Aorta (tissue), 5 donors: ENCODE measurements around the gene TEC. TPM values are rescaled to one million over a fixed set of nuclear protein-coding genes. Genes with fewer than 3 reads are reported as not detected.

Source experiments
- ATAC-seq: fragments of 200-7000 bp; cut with Tn5 transposase; one replicate; pipeline ENCODE4 v1.9.1; 2022; ENCODE audit warnings: moderate library complexity; ENCODE audit not compliant: low FRiP score
- DNase-seq, 2 donors: peaks; one replicate each; pipeline ENCODE4 v3.0.0-alpha.2; 2020
- H3K27ac ChIP-seq, 2 donors: one replicate each; pipeline ENCODE4 v1.5.1; 2013; ENCODE audit warnings: low read length in 2 of 2, mild to moderate bottlenecking in 2 of 2, moderate library complexity in 2 of 2, control low read depth in 1 of 2, inconsistent platforms in 1 of 2, low read depth in 1 of 2
- H3K27me3 ChIP-seq, 2 donors: one replicate each; pipeline ENCODE4 v1.6.1; 2013; ENCODE audit warnings: control low read depth in 1 of 2, low read length in 1 of 2, mild to moderate bottlenecking in 1 of 2, moderate library complexity in 1 of 2; ENCODE audit not compliant: insufficient read depth in 2 of 2, control insufficient read depth in 1 of 2
- H3K36me3 ChIP-seq, 2 donors: one replicate each; pipeline ENCODE4 v1.6.1; 2013; ENCODE audit warnings: control low read depth in 1 of 2, low read length in 1 of 2, mild to moderate bottlenecking in 1 of 2; ENCODE audit not compliant: insufficient read depth in 2 of 2, control insufficient read depth in 1 of 2
- H3K4me1 ChIP-seq, 2 donors: one replicate each; pipeline ENCODE4 v1.6.1; 2013; ENCODE audit warnings: low read length in 2 of 2, control low read depth in 1 of 2, mild to moderate bottlenecking in 1 of 2, moderate library complexity in 1 of 2; ENCODE audit not compliant: insufficient read depth in 2 of 2, control insufficient read depth in 1 of 2
- H3K4me3 ChIP-seq, 2 donors: one replicate each; pipeline ENCODE4 v1.5.1; 2013; ENCODE audit warnings: low read length in 2 of 2, control low read depth in 1 of 2, mild to moderate bottlenecking in 1 of 2
- H3K9me3 ChIP-seq: one replicate; pipeline ENCODE4 v1.6.1; 2013; ENCODE audit warnings: mild to moderate bottlenecking, low read length; ENCODE audit not compliant: control insufficient read depth
- WGBS, 2 donors: extraction: QIAGEN DNeasy Blood & Tissue Kit; methylation state at CpG; one replicate each; pipeline ENCODE4 v1.1.7; 2013; 5-methylcytosine and 5-hydroxymethylcytosine counted together
- intact Hi-C, 2 donors: fragments of 100-400 bp; cut with DNase I; formaldehyde crosslinking; loops; one replicate each; pipeline versions ENCODE4 v1.14.2 to v1.15.0; 2022
- polyA plus RNA-seq, 2 donors: library from polyadenylated mRNA; stranded (reverse); fragments of 200-250 nt; gene quantifications; one replicate each; pipeline ENCODE4 v1.2.3, GENCODE V29; 2013
- total RNA-seq, 2 donors: library from RNA; stranded (reverse); fragmentation: NEBNext Ultra II Directional; extraction: Animal tissue kit (Norgen Biotek cat#: 25700); gene quantifications; one replicate each; pipeline ENCODE4 v1.2.1, GENCODE V29; 2021
- donor health status: healthy with polysubstance abuse.
- donor health status: Bipolar disorder and iron deficiency.
- donor health status: DM: no; HTN: no; CAD: no.
- donor health status: DM: no; HTN: no; CAD: no.
- donor health status: DM: yes; HTN: yes; CAD: no.

The TEC gene
- total and polyA plus RNA-seq, 4 donors: 2.2 to 9.3 (median 4.0) TPM

DNA sequence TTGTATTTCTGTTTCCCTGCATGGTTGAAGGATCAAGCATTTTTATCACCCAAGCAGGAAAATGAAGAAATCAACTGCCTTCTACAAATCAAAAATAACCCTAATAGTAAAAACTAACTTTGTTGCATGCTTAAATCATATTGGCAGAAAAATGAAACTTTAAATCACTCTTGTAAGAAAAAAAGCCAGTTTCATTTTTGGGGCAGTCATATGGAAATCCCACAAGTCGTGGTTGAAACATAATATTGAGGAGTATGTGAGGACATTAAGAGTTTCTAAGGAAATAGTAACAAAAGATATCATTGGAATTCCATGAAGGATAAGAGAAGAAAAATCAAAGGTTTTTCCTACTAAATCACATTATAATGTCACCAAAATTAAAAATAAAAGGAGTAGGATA lies 8.4 kb downstream of the TEC start:
- ATAC-seq: no peak
- no peak for DNase-seq
- intact Hi-C loops: no loop called here
- no peaks in the 10 kb centered on the region for H3K27me3 ChIP-seq
- no peaks in the 10 kb centered on the region for H3K9me3 ChIP-seq
- H3K4me1 ChIP-seq: no peaks in the 10 kb centered on the region
- no peak overlapping the region for H3K27ac ChIP-seq
- 17 to 34% methylated on average over 1 of the region's 1 CpG for WGBS, 2 donors
- no peaks in the 10 kb centered on the region for H3K36me3 ChIP-seq
- no peak overlapping the region for H3K4me3 ChIP-seq

- 88 to 90% methylated on average over 1 of the region's 1 CpG for WGBS, 2 donors
- ATAC-seq (no peak), DNase-seq (no peak)
- Histone ChIP-seq H3K27me3 (no peaks in the 10 kb centered on the region), H3K4me1 (no peaks in the 10 kb centered on the region), H3K27ac (no peak overlapping the region), H3K9me3 (no peaks in the 10 kb centered on the region), H3K4me3 (no peak overlapping the region), H3K36me3 (no peaks in the 10 kb centered on the region)
- intact Hi-C loops: no loop called here
Measured at GRCh38 chr4:48259748-48260147, 9.9 kb downstream of the TEC start.

DNA sequence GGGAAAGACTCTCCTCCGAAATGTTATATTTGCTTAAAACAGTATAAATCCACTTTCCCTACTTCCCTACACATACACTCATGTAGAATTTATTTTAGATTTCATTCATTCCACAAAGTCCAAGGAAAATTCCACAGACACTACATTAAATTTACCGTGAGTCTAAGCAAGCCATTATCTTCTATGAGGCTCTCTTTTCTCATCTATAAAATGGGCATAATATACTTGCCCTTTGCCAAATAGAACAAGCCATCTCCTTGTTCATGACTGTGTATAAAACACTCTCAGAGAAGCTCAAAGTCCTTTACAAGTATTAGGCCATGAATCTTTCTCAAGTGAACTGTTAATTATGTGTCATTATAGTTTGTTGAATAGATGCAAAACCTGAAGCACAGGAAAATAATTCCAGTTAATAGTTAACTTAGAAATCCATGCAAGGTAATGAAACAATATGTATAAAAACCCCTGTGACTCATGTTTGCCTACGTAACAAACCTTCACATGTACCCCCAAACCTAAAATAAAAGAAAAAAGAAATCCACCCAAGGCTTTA lies 10.7 kb downstream of the TEC start:
- no peak for DNase-seq
- Histone ChIP-seq H3K27ac (no peak overlapping the region), H3K36me3 (no peaks in the 10 kb centered on the region), H3K4me3 (no peak overlapping the region), H3K4me1 (no peaks in the 10 kb centered on the region), H3K27me3 (no peaks in the 10 kb centered on the region), H3K9me3 (no peaks in the 10 kb centered on the region)
- intact Hi-C loops: no loop called here
- 90% methylated on average over 3 of the region's 3 CpGs for WGBS, 2 donors
- ATAC-seq: no peak

DNA sequence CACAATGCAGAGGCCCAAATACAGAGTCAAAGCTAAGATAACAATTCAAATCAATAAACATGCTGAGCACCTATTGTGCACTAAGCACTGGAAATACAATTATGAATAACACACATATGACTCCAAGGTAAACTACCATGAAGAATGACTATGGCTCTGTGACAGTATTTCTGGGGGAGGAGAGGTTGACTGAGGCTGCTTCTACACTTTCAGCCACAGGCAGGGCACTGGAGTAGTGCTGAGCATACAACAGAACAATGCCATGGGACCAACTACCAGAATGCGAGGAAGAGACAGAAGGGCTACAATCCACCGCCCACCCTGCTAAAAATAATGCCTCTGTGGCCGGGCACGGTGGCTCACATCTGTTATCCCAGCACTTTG lies 13.7 kb downstream of the TEC start:
- Histone ChIP-seq H3K4me3 (no peak overlapping the region), H3K27me3 (no peaks in the 10 kb centered on the region), H3K27ac (no peak overlapping the region), H3K36me3 (no peaks in the 10 kb centered on the region), H3K9me3 (no peaks in the 10 kb centered on the region), H3K4me1 (no peaks in the 10 kb centered on the region)
- ATAC-seq (no peak), DNase-seq (no peak)
- intact Hi-C loops: no loop called here
- WGBS, 2 donors: 86% methylated on average over 4 of the region's 4 CpGs

DNA sequence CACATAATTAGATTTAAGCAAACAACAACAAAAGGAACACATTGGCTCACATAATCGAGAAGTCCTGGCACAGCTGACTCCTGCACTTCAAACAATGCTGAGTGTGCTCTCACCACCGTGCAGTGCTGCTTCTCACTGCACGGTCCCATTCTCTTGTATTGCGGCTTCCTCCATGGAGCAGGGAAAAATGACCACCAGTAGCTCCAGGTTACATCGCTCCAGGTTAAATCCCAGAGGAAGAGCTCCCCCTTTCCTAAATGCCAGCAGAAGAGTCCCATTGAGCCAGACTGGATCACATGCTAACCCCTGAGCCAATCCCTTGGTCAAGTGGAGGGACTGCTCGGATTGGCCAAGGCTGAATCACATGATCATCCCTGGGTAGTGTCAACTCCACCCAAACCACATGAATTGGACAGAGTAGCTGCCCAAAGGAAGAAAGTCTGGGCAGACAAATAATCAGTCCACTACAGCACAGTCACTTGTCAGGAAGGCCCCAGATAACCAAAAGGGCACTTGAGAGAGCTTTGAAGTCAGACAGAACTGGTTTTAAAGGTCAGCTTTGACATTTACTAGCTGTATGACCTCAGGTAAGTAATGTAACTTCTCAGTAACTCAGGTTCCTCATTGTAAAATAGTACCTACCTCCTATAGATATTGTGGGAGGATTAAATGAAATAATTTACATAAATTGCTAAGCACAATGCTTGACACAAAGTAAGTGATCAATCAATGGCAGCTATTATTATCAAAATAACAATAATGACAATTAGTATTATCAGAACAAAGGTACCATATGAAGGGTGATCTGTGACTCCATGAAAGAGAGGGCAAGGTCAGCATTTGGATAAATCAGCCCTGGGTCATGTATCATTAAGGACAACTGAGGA lies 14.3 kb downstream of the TEC start:
- Histone ChIP-seq H3K27ac (no peak overlapping the region), H3K27me3 (no peaks in the 10 kb centered on the region), H3K4me3 (no peak overlapping the region), H3K36me3 (no peaks in the 10 kb centered on the region), H3K4me1 (no peaks in the 10 kb centered on the region), H3K9me3 (no peaks in the 10 kb centered on the region)
- 94 to 95% methylated on average over 6 of the region's 6 CpGs for WGBS, 2 donors
- ATAC-seq (no peak), DNase-seq (no peak)
- intact Hi-C loops: no loop called here

- Histone ChIP-seq H3K27ac (no peak overlapping the region), H3K27me3 (no peaks in the 10 kb centered on the region), H3K9me3 (no peaks in the 10 kb centered on the region), H3K4me1 (no peaks in the 10 kb centered on the region), H3K36me3 (no peaks in the 10 kb centered on the region), H3K4me3 (no peak overlapping the region)
- intact Hi-C loops: no loop called here
- 66 to 74% methylated on average over 6 of the region's 6 CpGs for WGBS, 2 donors
- ATAC-seq: no peak
- no peak for DNase-seq
Measured at GRCh38 chr4:48254381-48255071, 15.1 kb downstream of the TEC start.

GRCh38 chr4:48252313-48252712 lies 17.3 kb downstream of the TEC start:
- H3K4me1 ChIP-seq: peaks cover 0 to 3% of the 10 kb centered on the region in 2 donors
- no peaks in the 10 kb centered on the region for H3K27me3 ChIP-seq
- H3K36me3 ChIP-seq: no peaks in the 10 kb centered on the region
- DNase-seq (no peak), ATAC-seq (no peak)
- H3K4me3 ChIP-seq: no peak overlapping the region
- intact Hi-C loops: no loop called here
- H3K27ac ChIP-seq: no peak overlapping the region
- H3K9me3 ChIP-seq: no peaks in the 10 kb centered on the region

- Histone ChIP-seq H3K36me3 (no peaks in the 10 kb centered on the region), H3K27ac (no peak overlapping the region), H3K4me1 (peaks cover 0 to 3% of the 10 kb centered on the region in 2 donors), H3K27me3 (no peaks in the 10 kb centered on the region), H3K4me3 (no peak overlapping the region), H3K9me3 (no peaks in the 10 kb centered on the region)
- intact Hi-C loops: no loop called here
- DNase-seq: no peak
- no peak for ATAC-seq
- 92 to 95% methylated on average over 2 of the region's 2 CpGs for WGBS, 2 donors
Measured at GRCh38 chr4:48250980-48251379, 18.7 kb downstream of the TEC start.

- intact Hi-C loops: no loop called here
- no peaks in the 10 kb centered on the region for H3K9me3 ChIP-seq
- H3K27me3 ChIP-seq: no peaks in the 10 kb centered on the region
- ATAC-seq: no peak
- peaks cover 0 to 3% of the 10 kb centered on the region in 2 donors for H3K4me1 ChIP-seq
- no peak overlapping the region for H3K27ac ChIP-seq
- 83 to 90% methylated on average over 4 of the region's 4 CpGs for WGBS, 2 donors
- H3K4me3 ChIP-seq: no peak overlapping the region
- H3K36me3 ChIP-seq: no peaks in the 10 kb centered on the region
- no peak for DNase-seq
Measured at GRCh38 chr4:48250343-48250742, 19.3 kb downstream of the TEC start.
